OCI-LY7 (cell line): ENCODE results near the gene SFT2D3. TPM values are rescaled to one million over a fixed set of nuclear protein-coding genes. Genes with fewer than 3 reads are reported as not detected.

Experiments used
- BruUV-seq: library from RNA; stranded (reverse); fragments of 400-500 nt; replicated peaks from 2 replicates; lab custom pipeline; 2021; lab: Mats Ljungman, UMichigan
- CTCF ChIA-PET: fragments of 300-600 bp; sonication (Branson Sonifier 250); formaldehyde crosslinking; loops from one replicate; lab custom pipeline; 2022; ENCODE audit warnings: antibody characterized with exemption; ENCODE audit not compliant: unreplicated experiment; lab: Charles Lee
- POLR2A ChIA-PET: fragments of 300-600 bp; sonication (Branson Sonifier 250); formaldehyde crosslinking; loops from one replicate; lab custom pipeline; 2022; ENCODE audit warnings: antibody characterized with exemption; lab: Charles Lee
- DNase-seq: peaks from one replicate; pipeline ENCODE4 v3.0.0-alpha.2; 2015; ENCODE audit warnings: low spot score
- H2AFZ ChIP-seq: fragments of 200-600 bp; sonication (generic), shearing (Covaris generic); 2 replicates; pipeline ENCODE4 v1.6.1; 2014; ENCODE audit warnings: mild to moderate bottlenecking, antibody characterized with exemption, low read length, moderate library complexity
- H3K27ac ChIP-seq: fragments of 200-600 bp; sonication (generic); 2 replicates; pipeline ENCODE4 v1.5.1; 2014; ENCODE audit warnings: mixed run types, low read depth, mild to moderate bottlenecking, moderate library complexity, low read length, inconsistent platforms; ENCODE audit not compliant: poor library complexity, severe bottlenecking
- H3K36me3 ChIP-seq: fragments of 200-600 bp; sonication (generic); 2 replicates; pipeline ENCODE4 v1.6.1; 2014; ENCODE audit warnings: mild to moderate bottlenecking, antibody characterized with exemption, low read length, moderate library complexity, mixed read lengths; ENCODE audit not compliant: insufficient read depth
- H3K4me1 ChIP-seq: fragments of 200-600 bp; sonication (generic); 2 replicates; pipeline ENCODE4 v1.5.1; 2014; ENCODE audit warnings: mild to moderate bottlenecking, low read length; ENCODE audit not compliant: insufficient read depth, poor library complexity, severe bottlenecking
- H3K4me2 ChIP-seq: fragments of 200-600 bp; sonication (generic); 2 replicates; pipeline ENCODE4 v1.6.1; 2014; ENCODE audit warnings: mild to moderate bottlenecking, low read length
- H3K4me3 ChIP-seq: fragments of 200-600 bp; sonication (generic); 2 replicates; pipeline ENCODE4 v1.5.1; 2014; ENCODE audit warnings: mild to moderate bottlenecking, low read depth, low read length; ENCODE audit not compliant: poor library complexity, severe bottlenecking
- H3K79me2 ChIP-seq: fragments of 200-600 bp; sonication (generic); 2 replicates; pipeline ENCODE4 v1.6.1; 2016; ENCODE audit warnings: low read depth, mild to moderate bottlenecking, low read length, moderate library complexity, mixed read lengths; ENCODE audit not compliant: insufficient read depth
- H3K9me2 ChIP-seq: fragments of 200-600 bp; sonication (generic); 2 replicates; pipeline ENCODE4 v1.6.1; 2016; ENCODE audit warnings: mild to moderate bottlenecking, low read length, mixed read lengths; ENCODE audit not compliant: insufficient read depth
- H3K9me3 ChIP-seq: fragments of 200-600 bp; sonication (generic); 2 replicates; pipeline ENCODE4 v1.6.1; 2014; ENCODE audit warnings: mild to moderate bottlenecking, mixed run types, low read length, mixed read lengths
- H4K20me1 ChIP-seq: fragments of 200-600 bp; sonication (generic); 2 replicates; pipeline ENCODE4 v1.6.1; 2014; ENCODE audit warnings: mild to moderate bottlenecking, antibody characterized with exemption, low read length, moderate library complexity, mixed read lengths; ENCODE audit not compliant: insufficient read depth
- CTCF ChIP-seq: fragments of 200-600 bp; sonication (generic); conservative IDR thresholded peaks from 2 replicates; pipeline ENCODE4 v1.5.1; 2014; ENCODE audit warnings: mild to moderate bottlenecking, antibody characterized with exemption, low read length, moderate library complexity, mixed read lengths
- EZH2phosphoT487 ChIP-seq: fragments of 200-600 bp; sonication (generic); IDR thresholded peaks from 2 replicates; pipeline ENCODE4 v1.6.1; 2018; ENCODE audit warnings: low read depth, borderline replicate concordance, mild to moderate bottlenecking, mixed run types, antibody characterized with exemption, low read length, moderate library complexity, mixed read lengths
- intact Hi-C: fragments of 100-400 bp; cut with micrococcal nuclease; formaldehyde crosslinking; loops from one replicate; pipeline ENCODE4 v1.10.0; 2022; ENCODE audit not compliant: unreplicated experiment
- total RNA-seq, 2 experiments: library from RNA; depleted of rRNA in 1 of 2; stranded (reverse); fragments of >200 nt in 1 of 2; shearing (Covaris generic) in 1 of 2; gene quantifications; 2 replicates each; pipeline ENCODE4 v1.2.3, GENCODE V29; 2014 to 2022

Gene SFT2D3
- total RNA-seq, 2 experiments from 2014 or later, result 7.6 to 14.3 TPM

- no peak overlapping the region for H3K27ac ChIP-seq
- BruUV-seq, result no TSS peak
- CTCF ChIA-PET, result no interaction called here
- H4K20me1 ChIP-seq, result no peaks in the 10 kb centered on the region
- H3K9me3 ChIP-seq, result no peaks in the 10 kb centered on the region; the same call in 1 of the 2 replicates
- no peaks in the 10 kb centered on the region for H3K4me1 ChIP-seq
- H3K9me2 ChIP-seq, result no peaks in the 10 kb centered on the region
- POLR2A ChIA-PET, result interaction anchor here (0.6 kb wide), 1 partner anchor 143 kb away, joined by 5 read pairs; no protein-coding TSS in a partner anchor
- H3K79me2 ChIP-seq, result no peaks in the 10 kb centered on the region
- no peak for DNase-seq
- no peak overlapping the region for H3K4me2 ChIP-seq
- intact Hi-C loops, result no loop called here
- no peaks in the 10 kb centered on the region for H3K36me3 ChIP-seq
- no peak overlapping the region for H2AFZ ChIP-seq
- no peak overlapping the region for H3K4me3 ChIP-seq
- TF ChIP-seq CTCF, result no peak
- TF ChIP-seq EZH2phosphoT487, result no peak
These were observed 44.1 kb upstream of the SFT2D3 start for GRCh38 chr2:127657232-127657595.

- ChIA-PET POLR2A (no interaction called here), CTCF (no interaction called here)
- Histone ChIP-seq H3K79me2 (no peaks in the 10 kb centered on the region), H4K20me1 (no peaks in the 10 kb centered on the region), H3K4me3 (no peak overlapping the region), H3K4me1 (no peaks in the 10 kb centered on the region), H3K27ac (no peak overlapping the region), H3K9me3 (no peaks in the 10 kb centered on the region; the same call in 1 of the 2 replicates), H2AFZ (no peak overlapping the region), H3K9me2 (no peaks in the 10 kb centered on the region), H3K4me2 (no peak overlapping the region), H3K36me3 (no peaks in the 10 kb centered on the region)
- no peak for DNase-seq
- intact Hi-C loops, result no loop called here
- BruUV-seq, result no TSS peak
- TF ChIP-seq CTCF (no peak), EZH2phosphoT487 (no peak)
These were observed 43.2 kb upstream of the SFT2D3 start for GRCh38 chr2:127658146-127658545.

GRCh38 chr2:127658641-127659407, 42.5 kb upstream of the SFT2D3 start:
- Histone ChIP-seq H3K36me3 (no peaks in the 10 kb centered on the region), H3K4me3 (no peak overlapping the region), H3K9me2 (no peaks in the 10 kb centered on the region), H2AFZ (no peak overlapping the region), H3K4me1 (no peaks in the 10 kb centered on the region), H3K4me2 (no peak overlapping the region), H3K9me3 (no peaks in the 10 kb centered on the region; the same call in 1 of the 2 replicates), H3K79me2 (no peaks in the 10 kb centered on the region), H3K27ac (no peak overlapping the region), H4K20me1 (no peaks in the 10 kb centered on the region)
- no TSS peak for BruUV-seq
- CTCF ChIA-PET, result no interaction called here
- no peak for DNase-seq
- intact Hi-C loops, result no loop called here
- TF ChIP-seq EZH2phosphoT487 (no peak), CTCF (no peak)
- POLR2A ChIA-PET, result no interaction called here
